Measurements from ENCODE around the gene AGAP9. TPM values are rescaled to one million over a fixed set of nuclear protein-coding genes. Genes with fewer than 3 reads are reported as not detected.
"Not testable (repeated sequence)": the region's sequence is repeated elsewhere in the genome, so short reads cannot be mapped to it uniquely, and the experiment has no call there.

AGAP9 gene
- total RNA-seq, 1 experiment from 2014 or later = 4.5 TPM

DNA sequence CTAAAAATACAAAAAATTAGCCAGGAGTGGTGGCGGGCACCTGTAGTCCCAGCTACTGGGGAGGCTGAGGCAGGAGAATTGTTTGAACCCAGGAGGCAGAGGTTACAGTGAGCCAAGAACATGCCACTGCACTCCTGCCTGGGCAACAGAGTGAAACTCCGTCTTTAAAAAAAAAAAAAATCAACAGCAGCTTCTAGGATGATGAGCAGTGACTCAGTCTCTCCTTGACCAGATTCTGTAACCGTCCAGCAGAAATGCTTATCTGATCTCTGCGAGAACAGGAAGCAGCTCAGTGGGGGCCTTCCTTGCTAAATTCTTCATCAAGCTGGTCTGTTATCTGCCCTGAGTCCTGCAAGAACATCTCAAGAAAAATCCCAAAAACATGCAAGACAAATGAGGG is 37.5 kb downstream of the AGAP9 start:
- DNase-seq (ENCODE audit: low spot score) = peak; percentile 36

DNA sequence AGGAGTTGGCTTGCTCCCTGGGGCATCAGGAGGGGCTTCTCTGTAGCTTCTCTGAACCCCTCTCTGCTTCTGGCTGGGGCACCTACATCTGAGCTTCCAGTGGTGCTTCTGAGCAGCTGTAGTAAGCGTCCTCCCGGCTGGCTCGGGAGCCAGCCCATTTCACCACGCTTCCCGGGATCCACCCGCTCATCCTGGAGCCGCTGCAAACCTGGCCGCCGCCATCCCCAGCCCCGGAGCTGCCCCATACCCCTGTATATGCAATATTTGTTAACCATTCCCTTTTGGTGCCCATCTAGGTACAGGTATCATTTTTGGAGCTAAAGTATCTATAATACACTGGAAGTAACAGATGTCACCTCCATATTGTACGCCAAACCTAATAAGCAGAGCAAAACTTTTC is 38.7 kb downstream of the AGAP9 start:
- not testable (repeated sequence) for DNase-seq (ENCODE audit: low spot score)

DNA sequence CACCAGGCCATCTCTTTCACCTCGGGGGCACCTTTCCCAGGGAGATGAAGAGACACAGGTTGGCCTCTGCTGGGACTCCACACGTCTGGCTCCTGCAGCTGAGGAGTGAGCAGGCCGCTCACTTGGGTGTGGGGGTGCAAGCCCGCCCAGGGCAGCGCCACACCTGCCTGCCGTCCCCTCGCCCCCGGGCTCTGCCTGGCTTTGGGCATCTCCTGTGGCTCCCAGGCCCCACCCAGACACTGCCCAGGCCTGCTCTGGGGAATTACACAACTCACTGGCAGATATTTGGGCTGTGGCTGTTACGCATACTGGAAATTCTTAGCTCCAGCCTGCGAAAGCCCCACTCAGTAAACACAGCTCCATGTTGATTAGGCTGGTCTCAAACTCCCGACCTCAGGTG is 39.5 kb downstream of the AGAP9 start, which contains the start of gene ANXA8:
ANXA8 (minus strand) TSS at position 193 of the 400 bp plus-strand sequence; CDS start at position 11, 182 bp downstream.
- DNase-seq (ENCODE audit: low spot score) = peak; percentile 0

DNA sequence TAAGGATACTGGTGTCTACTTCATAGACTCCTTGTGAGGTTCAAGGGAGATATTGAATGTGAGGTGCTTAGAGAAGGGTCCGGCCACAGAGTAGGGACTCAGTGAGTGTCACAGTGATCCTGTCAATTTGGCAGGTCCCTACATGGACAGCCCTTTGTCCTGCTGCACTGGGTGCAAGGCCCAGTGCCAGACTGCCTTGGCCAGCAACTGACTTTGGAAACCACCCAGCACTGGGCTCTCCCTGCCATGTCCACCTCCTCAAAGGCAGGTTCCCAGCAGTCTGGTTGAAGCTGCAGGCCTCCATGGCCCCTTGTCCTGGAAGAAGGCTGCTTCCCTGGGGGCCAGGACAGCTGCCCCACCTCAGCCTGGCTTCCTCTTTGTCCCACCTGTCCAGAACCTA is 41.1 kb downstream of the AGAP9 start:
- not testable (repeated sequence) for DNase-seq (ENCODE audit: low spot score)

DNA sequence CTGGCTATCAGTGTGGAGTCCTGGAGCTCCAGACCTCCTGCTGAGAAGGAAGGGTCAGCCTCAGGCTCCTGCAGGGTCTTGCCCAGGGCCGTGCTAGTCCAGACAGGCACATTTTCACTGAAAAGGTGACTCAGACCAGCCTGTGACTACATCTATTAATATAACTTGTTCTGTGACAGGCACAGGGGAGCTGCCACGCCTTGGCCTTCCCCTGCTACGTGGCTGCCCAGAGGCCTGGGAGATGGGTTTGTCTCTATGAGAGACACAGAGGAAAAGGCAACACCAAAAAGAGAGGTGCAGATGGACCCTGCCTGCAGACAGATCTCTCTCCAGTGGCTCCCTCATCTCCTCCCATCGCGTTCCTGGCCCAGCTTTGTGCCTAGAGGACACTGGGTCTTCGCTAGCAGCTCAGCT is 41.7 kb downstream of the AGAP9 start:
- DNase-seq (ENCODE audit: low spot score) = peak; percentile 57

DNA sequence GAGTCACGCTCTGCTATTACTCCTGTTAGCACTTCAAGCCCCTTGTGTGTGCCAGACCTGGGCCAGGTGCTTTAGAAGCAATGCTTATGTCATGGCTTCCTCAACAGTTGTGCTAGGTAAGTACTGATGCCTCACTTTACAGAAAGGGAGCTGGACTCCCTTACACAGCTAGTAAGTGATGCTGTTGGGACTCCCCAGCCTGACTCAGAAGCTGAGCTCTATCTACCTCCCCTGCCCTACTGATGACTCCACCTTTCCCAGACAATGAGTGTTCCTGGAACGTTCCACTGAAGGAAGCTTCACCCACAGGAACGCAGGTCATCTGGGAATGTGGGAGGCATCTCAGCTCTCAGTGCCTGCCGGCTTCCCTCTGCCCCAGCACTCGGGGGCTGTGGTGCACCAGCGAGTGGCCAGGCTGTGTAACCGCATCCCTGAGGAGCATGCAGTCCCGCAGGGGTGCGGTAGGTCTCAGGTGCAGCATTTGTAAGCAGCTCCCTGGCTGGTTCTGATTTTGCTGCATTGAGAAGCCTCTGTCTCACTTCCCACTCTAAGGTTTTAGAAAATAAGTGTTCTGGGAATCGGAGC is 42.2 kb downstream of the AGAP9 start:
- DNase-seq (ENCODE audit: low spot score) = peak; percentile 85

DNA sequence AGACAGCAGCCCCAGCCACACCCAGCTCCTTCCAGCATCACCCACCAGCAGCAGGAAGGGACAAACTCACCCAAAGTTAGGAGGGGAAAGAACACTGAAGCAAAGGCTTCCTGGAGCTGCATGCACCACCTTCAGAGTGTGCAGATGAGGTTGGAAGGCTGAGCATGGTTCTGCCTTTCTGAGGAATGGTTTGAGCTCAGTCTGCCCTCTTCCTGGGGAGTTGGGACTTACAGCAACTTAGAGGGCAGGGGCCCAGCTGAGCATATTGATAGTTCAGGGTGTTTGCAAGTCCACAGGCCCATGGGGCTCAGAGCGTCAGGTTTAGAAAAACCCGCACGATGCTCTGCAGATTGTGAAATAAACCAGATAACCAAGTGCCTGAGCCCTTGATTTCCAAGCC is 43.3 kb downstream of the AGAP9 start:
- not testable (repeated sequence) for DNase-seq (ENCODE audit: low spot score)

DNA sequence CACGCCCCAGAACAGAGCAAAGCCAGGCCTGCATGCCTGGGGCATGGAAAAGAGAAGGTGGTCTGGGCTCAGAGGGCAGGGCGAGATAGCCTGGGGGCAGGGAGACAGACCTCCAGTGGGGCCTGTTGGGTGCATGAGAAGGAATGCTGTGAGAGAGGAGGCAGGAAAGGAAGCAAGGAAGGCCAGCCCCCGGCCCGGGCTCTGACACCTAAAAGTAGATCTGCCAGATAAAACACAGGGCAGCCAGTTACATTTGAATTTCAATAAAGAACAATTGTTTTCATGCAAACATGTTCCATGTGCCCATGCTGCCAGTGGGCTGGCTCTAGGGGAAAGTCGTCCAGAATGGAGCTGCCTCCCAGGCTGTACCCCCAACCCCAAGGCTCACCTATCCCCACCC is 45.3 kb downstream of the AGAP9 start:
- DNase-seq (ENCODE audit: low spot score) = not testable (repeated sequence)

DNA sequence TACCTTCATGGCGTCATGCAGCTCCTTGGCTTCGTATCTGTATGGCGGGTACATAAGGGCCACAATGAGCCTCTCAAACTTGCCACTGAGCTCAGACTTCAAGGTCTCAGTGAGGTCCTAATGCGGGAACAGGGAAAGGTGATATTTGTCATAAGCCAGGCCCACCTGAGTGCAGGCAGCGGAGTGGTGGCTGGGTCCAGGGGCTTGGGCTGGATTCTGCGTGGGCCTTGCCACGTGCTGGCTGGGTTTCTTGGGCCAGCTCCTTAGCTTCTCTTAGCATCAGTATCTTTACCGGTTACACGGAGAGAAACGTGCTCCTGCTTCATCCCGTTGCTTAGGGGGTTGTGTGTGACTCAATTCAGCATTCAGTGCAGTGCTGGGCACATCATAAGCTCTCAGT is 46.4 kb downstream of the AGAP9 start:
- not testable (repeated sequence) for DNase-seq (ENCODE audit: low spot score)

DNA sequence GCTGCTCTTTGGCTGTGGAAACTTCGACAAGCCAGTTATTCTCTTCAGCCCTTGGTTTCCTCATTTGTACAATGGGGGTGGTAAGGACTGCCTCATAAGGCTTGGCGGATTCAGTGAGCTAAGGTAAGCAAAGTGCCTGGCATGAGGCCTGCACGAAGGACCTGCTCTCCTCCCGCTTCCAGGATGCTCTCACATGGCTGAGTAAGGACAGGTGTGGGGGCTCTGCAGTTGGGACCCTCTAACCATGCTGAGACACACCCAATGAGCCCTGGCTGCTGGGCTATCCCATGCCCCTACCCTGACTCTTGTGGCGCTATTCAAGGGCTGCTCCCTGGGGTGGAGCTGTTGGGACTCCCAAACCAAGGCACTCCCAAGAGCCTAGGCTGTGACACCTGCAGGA is 48.3 kb downstream of the AGAP9 start:
- DNase-seq (ENCODE audit: low spot score) = not testable (repeated sequence)

DNA sequence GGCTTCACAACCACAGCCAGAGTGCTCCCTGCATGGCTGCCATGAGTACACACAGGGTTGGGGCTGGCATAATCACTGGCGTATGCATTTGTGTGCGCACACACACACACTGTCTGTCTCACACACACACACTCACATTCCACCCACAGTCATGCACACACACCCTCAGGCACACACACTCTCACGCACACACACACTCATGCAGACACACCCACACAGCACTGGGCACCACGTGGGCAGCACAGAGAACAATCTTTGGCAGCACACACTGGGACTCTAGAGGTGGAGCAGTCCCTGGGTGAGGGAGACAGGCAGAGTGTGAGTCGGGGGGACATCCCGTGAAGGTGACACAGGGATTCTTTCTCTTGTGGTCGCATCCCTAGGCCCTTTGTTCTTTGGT is 49.9 kb downstream of the AGAP9 start:
- not testable (repeated sequence) for DNase-seq (ENCODE audit: low spot score)

DNA sequence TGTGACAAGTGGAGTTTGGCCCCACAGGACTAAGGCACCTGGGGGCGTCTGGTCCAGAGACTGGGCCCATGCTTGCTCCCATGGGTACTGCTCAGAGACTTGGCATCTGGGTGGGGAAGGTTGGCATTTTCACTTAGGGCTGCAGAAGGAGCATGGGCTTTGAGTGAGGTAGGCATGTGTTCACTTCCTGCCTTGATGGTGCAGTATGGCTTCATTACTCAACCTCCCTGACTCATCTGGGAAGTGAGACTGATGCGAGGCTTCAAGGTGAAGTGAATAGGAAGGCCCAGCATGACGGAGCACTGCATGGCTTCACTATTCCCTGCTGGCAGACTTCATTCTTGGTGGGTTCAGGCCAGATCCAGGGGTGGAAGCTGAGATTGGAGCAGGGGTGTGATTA is 50.8 kb downstream of the AGAP9 start:
- not testable (repeated sequence) for DNase-seq (ENCODE audit: low spot score)

DNA sequence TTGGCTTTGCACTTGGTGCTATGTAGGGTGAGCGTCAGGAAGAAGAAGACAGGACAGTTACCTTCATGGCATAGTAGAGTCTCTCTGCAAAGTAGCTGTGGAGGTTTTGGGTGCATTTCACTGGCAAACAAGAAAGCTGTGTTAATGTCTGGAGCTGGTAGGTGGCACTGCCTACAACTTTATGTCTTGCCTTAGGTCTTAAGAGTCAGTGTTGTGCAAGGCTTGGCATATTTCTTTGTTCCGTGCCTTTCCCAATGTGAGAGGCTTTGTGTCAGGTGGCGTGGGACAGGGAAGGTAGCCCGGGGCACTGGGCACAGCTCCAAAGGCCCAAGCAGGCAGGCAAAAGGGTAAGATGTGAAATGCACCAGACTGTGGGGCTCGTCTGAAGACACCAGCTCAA is 51.4 kb downstream of the AGAP9 start:
- DNase-seq (ENCODE audit: low spot score) = not testable (repeated sequence)

DNA sequence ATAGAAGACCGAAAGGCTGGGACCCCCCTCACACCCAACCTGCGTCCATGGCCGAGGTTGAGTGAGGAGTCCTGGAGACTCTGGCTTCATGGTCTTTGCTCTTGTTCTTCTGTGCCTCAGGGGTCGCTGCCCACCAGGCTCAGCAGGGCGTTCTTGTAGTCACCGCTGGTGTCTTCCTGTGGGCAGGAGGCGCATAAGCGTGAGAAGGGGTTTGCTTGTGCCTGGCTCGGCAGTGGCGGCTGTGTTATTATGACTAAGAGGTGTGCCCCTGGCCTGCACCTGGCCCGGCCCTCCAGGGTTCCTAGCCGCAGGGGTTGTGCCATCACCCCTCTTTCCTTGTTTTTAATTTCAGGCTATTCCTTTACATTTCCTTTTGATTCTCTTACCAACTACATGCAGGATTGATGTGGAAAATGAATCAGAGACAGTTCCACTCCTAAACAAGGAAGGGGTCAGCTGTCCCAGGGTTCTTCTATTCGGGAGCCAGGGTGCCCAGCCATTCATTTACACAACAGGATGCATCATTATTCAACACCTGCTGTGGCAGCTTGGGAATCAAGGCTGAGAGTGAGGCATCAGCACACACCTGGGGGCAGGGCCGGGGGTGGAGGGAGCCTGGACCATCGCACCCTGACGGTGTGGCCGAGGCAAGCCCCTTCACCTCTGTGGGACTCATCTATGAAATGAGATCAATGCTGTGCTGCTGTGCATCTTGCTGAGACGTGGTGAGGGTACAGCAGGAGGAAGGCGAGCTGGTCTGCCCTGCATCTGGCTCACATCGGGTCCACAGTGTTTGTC is 54.5 kb downstream of the AGAP9 start:
- not testable (repeated sequence) for DNase-seq (ENCODE audit: low spot score)

DNA sequence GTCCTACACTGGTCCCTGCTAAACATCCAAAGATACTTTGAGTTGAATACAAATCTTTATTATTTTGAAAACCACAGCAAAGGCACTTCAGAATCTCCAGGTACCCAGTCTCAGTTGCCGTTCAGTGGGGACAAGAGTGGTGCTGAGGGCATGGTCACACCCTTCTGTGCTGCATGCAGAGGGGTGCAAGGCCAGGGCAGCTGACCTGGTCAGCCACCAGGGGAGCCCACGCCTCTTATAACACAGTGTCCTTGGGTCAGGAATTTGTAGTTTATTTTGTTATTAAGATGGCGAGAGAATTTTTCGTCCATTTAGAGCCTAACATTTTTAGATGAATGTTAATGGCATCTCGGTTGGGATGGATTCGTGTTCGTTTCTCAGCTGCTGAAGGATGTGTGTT is 55.5 kb downstream of the AGAP9 start:
- not testable (repeated sequence) for DNase-seq (ENCODE audit: low spot score)

DNA sequence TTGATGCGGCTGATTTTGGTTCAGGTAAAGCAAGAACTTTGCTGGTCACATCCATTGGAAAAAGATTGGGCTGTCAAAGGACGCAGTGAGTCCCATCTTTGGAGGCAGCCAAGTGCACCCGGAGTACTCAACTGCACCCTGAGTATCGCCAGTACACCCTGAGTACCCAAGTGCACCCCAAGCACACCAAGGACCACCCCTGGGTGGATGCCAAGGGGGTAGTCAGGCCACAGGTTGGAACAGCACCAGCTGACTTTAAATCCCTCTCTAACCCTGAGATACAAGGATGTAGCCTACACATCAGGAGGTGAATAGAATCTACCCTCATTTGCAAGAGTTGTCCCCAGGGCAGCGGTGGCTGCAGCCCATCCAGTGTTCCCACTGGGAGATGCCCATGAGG is 56.0 kb downstream of the AGAP9 start:
- not testable (repeated sequence) for DNase-seq (ENCODE audit: low spot score)

DNA sequence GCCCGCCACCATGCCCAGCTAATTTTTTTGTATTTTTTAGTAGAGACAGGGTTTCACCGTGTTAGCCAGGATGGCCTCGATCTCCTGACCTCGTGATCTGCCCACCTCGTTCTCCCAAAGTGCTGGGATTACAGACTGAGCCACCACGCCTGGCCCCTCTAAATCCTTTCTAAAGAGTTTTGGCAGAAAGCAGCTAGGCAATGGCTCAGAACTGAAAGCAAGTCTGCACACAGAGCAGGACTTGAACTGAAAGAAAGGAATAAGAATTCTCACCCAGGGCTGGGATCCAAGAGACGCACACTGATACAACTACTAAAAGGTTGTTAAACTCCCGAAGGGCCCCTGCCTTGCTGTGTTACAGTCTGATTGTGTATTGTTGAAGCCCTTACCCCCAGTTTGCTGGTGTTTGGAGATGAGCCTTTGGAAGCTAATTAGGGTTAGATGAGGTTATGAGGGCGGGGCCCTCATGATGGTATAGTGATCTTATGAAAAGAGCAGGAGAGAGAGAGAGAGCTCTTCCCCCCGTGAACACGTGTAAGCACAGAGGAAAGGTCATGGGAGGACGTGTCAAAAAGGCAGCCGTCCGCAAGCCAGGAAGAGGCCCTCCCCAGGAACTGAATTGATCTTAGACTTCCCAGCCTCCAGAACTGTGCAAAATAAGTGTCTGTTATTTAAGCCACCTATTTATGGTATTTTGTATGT is 58.1 kb downstream of the AGAP9 start:
- not testable (repeated sequence) for DNase-seq (ENCODE audit: low spot score)

DNA sequence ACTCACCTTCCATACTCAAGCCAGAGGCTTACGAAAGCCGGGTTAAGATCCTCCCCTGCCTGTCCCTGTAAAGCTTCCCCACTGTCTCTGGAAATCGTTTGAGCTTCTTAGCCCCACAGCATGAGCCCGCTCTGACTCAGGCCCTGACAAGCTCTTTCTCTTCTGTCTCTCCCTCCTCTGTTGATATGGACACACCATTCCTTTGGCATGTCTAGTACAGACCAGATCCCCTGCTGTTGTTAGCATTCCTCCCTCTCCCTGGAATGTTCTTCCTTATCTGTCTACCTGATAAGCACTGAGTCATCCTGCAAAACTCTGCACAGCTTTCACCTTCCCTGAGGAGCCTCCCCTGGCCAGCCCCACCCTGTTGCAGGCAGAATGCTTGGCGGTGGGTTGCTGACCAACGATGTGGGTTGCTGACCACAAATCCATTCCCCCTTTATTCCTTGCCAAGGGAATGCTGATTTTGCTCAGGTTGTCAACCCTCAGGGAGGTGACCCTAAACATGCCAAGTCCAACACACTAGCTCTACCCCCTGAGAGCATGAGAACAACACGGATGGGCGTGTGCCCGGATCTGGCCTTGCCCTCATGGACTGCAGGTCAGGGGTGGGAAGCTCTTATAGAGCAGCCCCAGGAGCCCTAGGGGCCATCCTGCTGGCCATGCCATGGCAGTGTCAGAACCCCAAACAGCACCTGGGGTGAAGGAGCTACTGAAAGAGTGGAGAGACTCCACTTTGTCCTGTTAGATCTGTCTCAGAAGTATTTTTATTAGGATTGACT is 60.7 kb downstream of the AGAP9 start:
- not testable (repeated sequence) for DNase-seq (ENCODE audit: low spot score)

DNA sequence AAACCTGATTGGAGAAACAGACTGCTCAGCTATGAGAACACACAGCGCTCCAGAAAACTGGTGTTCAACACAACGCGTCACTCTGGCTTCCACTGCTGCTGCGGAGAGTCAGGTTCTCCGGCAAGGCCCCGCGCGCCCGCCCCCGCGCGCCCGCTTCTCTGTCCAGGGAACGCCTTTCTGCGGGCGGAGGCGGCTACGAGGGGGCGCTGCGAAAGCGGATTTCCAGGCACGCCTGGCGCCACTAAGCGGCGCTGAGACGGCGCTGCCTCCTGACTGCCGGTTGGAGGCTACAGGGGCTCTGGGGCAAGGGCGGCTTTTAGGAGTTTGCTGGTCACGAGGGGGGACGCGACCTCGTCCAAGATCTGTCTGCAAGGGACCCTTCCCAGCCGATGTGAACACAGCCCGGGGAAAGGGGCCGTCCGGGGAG is 62.2 kb downstream of the AGAP9 start:
- DNase-seq (ENCODE audit: low spot score) = peak; percentile 53

DNA sequence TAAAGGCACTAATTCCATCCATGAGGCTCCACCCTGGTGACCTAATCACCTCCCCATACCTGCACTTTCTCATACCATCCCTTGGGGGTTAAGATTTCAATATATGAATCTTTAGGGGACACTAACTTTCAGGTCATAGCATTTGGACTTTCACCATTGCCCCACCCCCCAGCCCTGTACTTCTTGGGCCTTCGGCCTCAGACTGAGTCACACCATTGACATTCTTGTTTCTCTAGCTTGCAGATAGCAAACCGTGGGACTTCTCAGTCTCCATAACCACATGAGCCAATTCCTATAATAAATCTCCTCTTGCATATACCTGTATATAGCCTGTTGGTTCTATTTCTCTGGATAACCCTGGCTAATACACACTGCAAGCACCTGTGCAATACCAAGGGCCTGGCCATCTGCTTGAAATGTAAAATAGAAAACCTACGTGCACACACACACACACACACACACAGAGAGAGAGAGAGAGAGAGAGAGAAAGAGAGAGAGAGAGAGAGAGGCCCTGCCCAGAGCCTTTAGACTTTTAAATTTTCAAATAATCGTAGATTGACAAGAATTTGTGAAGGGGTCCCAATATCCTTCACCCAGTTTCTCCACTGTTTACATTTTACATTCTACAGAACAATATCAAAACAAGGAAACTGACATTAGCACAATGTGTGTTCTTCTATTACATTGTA is 64.8 kb downstream of the AGAP9 start:
- DNase-seq (ENCODE audit: low spot score) = peak; percentile 69

DNA sequence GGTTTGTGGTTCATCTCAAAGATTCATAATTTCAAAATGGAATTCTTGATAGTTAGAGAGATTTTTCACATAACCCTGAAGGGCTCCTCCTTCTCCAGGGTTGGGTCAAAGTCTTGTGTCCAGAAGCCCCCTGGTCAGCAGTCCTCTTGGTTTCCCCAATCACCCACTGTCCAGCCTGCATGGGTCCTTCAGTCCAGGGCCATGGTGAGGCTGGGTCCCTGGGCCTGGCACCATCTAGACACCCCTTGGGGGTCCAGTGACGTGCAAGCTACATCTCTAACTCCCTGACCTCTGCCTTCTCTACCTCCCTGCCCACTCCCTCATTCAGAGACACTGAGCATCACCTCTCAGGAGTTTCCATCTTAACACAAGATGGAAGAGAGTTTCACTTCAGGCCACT is 65.6 kb downstream of the AGAP9 start:
- DNase-seq (ENCODE audit: low spot score) = no peak
